Activated CD8-positive, alpha-beta memory T cell treated with anti-CD3 and anti-CD28 coated beads, Interleukin-2, amount 50 U/mL, for 1 hour (primary cell): ENCODE data around the gene SELENOI.

ENCODE experiments used
- DNase-seq: peaks from one replicate; pipeline ENCODE4 v3.0.0-alpha.2; 2020; ENCODE audit errors: extremely low read depth

SELENOI gene

GRCh38 chr2:26412091-26412673, 66.2 kb downstream of the SELENOI start:
- no peak for DNase-seq

DNA sequence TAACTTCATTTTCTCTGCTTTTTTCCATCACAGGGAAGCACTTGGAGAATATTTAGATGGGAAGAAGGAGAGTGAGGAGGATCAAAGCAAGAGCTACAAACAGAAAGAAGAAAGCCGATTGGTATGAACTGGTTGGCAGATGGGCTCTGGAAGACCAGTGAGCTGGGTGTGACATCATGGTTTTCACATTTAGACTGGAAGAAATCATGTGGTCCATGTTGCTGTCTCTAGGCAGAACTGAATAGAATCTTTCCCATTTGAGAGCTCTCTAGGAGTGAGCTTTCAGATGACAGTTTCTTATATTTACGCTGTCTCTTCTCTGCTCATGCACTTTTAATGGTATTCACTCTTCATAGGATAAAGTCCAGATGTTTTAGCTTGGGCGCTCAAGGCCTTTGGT, 68.4 kb downstream of the SELENOI start:
- DNase-seq, result no peak

GRCh38 chr2:26421961-26422360, 76.0 kb downstream of the SELENOI start:
- DNase-seq, result no peak

GRCh38 chr2:26422947-26423629, 77.1 kb downstream of the SELENOI start:
- DNase-seq, result no peak

- no peak for DNase-seq
Observed at GRCh38 chr2:26423750-26424149, 77.8 kb downstream of the SELENOI start.

DNA sequence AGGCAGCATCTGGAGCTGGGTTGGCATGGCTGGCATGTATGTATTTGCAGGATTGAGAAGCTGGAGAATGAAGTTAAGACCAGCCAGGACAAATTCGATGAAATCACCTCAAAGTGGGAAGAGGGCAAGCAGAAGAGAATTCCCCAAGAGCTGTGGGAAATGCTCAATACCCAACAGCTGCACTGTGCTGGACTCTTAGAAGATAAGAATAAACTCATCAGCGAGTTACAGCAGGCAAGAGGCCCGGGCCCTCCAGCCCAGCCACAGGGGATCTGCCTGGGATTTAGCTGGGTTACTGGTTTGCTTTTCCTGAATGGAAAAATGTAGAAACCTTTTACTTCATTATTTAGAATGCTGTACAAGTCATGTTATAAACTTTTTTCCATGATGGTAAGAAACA, 78.3 kb downstream of the SELENOI start:
- no peak for DNase-seq

GRCh38 chr2:26428846-26429245, 82.9 kb downstream of the SELENOI start:
- DNase-seq, result no peak

DNA sequence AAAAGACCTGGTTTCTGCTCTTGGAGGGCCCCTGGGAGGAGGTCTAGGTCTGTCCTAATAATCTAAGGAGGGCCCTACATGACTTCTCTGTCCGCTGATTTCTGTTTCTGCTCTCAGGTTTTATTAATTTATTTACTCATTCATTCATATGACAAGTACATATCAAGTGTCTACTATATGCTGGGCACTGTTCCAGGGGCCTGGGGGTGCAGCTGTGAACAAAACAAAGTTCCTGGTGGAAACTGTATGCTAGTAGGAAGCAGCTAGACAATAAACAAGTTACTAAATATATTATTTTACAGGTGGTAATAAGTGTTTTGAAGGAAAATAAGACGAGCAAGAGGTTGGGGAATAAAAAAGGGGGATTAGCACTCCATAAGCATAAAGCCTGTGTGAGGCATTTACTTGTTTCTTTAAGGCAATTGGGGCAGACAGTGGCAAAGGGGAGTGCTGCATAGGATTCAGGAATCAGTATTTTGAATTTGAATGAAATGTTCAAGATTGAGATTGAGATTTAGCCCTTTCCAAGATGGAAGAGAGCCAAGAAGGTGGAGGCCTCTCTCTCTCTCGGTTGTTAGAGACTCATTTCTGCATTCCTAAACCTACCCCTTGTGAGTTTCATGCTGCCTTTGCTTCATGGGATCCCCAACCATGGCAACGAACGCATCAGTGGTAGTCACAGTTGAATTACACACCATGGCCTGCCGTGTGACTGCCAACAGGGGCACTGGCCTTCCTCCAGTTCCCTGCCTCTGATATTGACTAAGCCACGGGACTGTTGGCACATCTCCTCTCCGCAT, 84.0 kb downstream of the SELENOI start:
- DNase-seq, result no peak

DNA sequence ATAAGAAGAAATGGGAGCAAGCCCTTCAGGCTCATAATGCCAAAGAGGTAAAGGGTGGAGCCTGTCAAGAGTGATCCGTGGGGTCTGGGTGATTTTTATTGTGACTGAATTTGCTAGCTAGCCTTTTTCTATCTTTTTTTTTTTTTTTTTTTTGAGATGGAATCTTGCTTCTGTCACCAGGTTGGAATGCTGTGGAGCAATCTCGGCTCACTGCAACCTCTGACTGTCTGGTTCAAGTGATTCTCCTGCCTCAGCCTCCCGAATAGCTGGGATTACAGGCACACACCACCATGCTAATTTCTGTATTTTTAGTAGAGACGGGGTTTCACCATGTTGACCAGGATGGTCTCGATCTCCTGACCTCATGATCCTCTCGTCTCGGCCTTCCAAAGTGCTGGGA, 84.9 kb downstream of the SELENOI start:
- DNase-seq, result no peak

GRCh38 chr2:26432363-26432762, 86.4 kb downstream of the SELENOI start:
- DNase-seq, result no peak

GRCh38 chr2:26432859-26433258, 86.9 kb downstream of the SELENOI start:
- DNase-seq, result no peak

- no peak for DNase-seq
Observed at GRCh38 chr2:26435106-26435505, 89.2 kb downstream of the SELENOI start.

- DNase-seq, result no peak
Observed at GRCh38 chr2:26438526-26438925, 92.6 kb downstream of the SELENOI start.

- DNase-seq, result no peak
Observed at GRCh38 chr2:26438926-26439325, 93.0 kb downstream of the SELENOI start.

DNA sequence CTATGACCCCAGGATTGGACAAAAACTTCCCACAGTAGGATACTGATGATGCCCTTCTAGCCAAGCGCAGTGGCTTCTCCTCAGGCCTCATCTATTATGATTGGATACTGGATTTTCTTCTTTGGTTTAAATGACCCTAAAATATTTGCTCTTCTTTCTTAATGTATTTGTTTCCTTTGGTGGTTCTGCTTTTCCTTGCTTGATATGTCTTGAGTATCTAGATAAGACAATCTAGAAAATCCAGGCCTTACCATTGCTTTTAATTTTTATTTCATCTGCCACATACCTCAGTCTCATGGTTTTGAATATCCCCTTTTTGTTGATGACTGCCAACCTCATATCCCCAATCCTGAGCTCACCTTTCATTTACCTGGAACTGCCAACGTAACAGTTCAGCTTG, 96.4 kb downstream of the SELENOI start:
- DNase-seq, result no peak

DNA sequence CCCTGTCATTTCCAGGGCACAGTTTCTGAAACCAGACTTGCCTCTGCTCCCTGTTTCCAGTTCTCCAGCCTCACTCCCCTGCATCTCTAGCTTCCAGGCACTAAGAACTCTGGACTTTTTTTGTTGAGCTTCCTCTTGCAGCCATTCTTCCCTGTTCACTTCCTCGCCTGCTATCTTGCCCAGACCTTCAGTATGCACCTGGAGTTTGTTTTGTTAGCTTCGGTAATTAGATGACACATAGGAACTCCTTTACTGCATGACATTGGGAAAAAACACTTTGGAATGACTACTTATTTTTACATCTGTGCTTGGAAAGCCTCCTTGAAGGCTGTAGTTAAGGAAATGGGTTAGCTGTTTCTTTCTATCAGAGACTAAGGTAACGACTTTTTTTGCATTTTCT, 96.8 kb downstream of the SELENOI start:
- no peak for DNase-seq

DNA sequence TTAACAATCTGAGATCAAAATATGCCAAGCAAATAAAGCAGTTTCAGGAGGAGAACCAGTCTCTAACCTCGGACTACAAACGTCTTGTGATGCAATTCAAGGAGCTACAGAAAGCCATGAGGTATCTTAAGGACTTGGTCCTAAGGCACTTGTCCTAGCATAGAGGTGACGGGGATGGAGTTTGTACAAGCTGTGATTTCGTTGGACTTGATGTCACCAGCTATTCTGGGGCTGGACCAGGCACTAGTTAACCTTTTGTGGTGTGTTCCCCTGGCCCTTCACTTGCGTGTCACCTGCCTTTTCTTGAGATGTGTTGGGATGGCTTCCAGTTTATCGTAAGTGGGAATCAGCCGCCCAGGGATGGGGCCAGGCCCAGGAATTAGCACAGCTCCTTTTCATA, 98.3 kb downstream of the SELENOI start:
- no peak for DNase-seq
